ENCODE results near the gene GPR142. TPM values are rescaled to one million over a fixed set of nuclear protein-coding genes. Genes with fewer than 3 reads are reported as not detected.

The GPR142 gene
- total RNA-seq, 1 experiment from 2014 or later, result not detected

DNA sequence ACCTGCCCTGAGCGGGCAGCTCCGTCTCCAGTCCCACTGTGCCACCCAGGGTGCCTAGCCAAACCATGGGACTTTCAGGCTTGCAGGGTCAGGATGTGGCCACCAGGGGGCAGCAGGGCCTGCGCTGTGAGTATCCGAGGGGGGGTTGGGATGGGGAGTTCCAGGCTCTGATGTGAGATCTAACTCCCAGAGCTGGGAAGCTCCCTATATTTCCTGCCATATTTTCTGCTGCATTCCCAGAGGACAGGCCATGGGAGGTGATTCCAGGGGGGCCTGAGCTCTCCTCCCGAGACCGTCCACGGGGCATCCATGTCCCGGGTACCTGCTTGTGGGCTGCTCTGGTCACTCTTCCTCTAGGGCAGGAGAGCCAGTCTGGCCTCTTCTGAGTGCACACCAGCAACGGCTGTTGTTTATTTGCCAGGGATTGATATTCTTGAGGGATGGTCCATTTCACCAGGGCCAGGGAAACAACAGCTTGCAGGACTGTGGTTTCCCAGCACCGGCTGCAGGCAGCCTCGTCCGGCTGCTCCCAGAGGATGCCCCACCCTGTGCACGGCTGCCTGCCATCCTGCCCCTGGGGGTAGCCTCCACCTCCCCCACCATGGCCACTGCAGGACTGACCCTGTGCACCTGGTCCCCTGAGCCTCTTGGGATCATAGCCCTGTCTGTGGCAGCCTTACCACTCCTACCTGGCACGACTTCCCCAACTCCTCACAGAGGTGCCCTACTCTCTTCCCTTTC, 1.2 kb downstream of the GPR142 start:
- peak; percentile 64 for DNase-seq (ENCODE audit: extremely low read depth, low read depth)

DNA sequence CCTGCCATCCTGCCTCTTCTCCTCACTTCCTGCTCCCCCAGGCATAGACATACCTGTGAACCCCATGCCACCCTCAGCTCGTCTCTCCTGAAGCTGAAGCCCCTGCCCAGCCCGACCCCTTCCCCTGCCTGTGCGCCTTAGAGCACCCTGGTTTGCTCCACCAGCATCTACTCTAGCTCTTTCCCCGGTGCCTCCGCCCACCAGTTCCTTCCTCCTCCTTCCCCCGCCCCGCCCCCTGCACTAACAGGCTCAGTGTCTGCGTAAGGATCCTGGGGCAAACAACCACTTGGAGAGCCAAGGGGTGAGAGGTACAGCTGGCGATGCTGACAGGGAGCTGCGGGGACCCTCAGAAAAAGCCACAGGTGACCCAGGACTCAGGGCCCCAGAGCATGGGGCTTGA, 1.9 kb downstream of the GPR142 start:
- DNase-seq (ENCODE audit: extremely low read depth, low read depth), result no peak

DNA sequence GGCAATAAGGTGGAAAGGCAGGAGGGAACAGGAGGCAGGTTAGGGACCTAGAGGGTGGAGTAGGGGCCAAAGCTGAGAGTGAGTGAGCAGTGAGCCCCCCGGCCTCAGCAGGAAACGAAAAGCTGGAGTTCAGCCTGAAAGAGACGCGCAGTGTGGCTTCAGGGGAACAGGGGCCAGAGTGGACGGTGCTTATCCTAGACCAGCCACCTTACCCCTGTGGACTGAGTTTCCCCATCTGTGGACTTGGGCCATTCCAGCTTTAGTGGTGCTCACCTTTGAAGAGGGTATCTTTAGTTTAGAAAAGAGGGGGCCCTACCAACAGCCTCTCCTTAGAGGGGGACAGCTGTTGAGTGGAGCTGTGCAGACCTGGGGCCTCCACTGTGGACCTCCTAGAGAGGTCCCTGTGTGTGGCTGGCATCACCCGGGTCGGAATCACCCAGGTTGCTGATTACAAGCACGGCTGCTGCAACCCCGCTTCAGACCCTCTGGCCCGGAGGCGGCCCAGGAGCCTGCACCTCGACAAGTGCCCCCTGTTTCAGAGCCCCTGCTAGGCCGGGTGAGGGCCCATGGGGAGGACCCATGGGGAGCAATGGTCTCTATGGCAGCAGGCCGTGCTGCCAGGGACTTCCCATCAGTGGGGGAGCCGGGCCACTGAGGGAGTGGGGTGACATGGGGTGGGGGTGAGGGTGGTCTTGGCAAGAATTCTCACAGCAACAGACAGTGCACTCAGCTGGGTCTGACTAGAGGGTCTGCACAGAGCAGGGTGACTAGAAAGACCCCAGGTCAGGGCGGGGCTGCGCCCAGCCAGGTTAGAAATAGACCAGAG, 2.6 kb downstream of the GPR142 start:
- no peak for DNase-seq (ENCODE audit: extremely low read depth, low read depth)

DNA sequence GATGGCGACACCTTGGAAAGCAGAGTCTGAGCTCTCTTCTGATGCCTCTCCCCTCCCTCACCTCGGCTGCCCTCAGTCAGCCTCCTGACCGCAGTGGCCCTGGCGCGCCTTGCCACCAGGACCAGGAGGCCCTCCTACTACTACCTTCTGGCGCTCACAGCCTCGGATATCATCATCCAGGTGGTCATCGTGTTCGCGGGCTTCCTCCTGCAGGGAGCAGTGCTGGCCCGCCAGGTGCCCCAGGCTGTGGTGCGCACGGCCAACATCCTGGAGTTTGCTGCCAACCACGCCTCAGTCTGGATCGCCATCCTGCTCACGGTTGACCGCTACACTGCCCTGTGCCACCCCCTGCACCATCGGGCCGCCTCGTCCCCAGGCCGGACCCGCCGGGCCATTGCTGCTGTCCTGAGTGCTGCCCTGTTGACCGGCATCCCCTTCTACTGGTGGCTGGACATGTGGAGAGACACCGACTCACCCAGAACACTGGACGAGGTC, 4.4 kb downstream of the GPR142 start:
- DNase-seq (ENCODE audit: extremely low read depth, low read depth), result no peak

DNA sequence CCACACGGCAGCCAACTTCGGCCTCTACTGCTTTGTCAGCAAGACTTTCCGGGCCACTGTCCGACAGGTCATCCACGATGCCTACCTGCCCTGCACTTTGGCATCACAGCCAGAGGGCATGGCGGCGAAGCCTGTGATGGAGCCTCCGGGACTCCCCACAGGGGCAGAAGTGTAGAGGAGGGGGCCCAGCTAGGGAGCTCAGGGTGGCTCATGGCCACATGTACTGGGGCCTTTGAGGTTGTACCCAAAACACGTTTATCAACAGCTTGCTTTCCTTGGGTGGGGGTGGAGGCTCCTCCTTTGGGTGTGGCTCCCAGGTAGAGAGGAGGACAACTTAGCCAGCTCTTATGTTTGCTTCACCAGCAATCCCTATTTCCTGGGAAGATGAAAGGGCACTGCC, 5.1 kb downstream of the GPR142 start:
- no peak for DNase-seq (ENCODE audit: extremely low read depth, low read depth)

DNA sequence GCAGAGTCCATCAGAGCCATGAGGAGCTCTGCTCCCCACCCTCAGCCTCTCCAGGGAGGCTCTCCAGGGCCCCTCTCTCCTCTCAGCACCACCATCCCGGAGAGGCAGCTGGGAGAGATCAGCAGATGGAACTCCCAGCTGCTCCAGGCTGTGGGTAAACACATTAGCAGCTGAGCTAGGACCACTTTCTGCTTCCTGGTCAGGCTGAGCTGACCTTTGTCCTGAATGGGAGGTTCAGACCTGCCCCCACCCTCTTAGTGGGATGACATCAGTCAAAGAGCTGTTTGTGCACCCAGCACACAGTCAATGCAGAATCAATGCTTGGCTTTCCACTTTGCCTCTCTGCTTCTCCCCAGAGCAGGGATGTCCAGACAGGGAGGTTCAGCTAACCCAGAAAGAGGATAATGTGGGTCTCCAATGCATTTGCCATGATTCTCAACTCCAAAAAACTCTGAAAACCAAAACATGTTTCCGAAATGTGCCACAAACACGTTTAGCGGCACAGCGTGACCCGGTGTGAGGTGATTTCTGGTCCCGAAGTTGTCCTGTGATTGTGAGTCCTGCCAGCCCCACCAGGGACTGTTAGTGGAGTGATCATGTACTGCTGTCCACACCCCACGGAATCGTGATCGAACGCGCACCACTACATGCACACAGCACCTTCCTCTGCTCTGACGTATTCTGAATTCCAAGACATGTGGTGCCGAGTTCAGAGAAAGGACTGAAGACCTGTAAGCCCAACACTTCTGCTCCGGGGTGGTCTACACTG, 6.7 kb downstream of the GPR142 start:
- no peak for DNase-seq (ENCODE audit: extremely low read depth, low read depth)

DNA sequence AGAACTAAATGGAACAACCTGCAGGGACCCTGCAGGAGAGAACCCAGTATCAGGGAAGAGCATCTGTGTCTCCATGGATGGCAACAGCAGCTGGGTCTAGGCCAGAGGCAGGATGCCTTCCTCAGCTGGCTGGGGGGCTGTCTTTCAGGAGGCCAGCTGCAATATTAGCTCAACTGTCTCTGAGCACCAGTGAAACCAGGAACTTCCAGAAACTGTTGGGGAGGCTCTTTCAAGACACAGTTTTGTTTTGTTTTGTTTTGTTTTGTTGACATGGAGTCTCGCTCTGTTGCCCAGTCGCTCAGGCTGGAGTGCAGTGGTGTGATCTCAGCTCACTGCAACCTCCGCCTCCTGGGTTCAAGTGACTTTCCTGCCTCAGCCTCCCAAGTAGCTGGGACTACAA, 7.6 kb downstream of the GPR142 start:
- no peak for DNase-seq (ENCODE audit: extremely low read depth, low read depth)

DNA sequence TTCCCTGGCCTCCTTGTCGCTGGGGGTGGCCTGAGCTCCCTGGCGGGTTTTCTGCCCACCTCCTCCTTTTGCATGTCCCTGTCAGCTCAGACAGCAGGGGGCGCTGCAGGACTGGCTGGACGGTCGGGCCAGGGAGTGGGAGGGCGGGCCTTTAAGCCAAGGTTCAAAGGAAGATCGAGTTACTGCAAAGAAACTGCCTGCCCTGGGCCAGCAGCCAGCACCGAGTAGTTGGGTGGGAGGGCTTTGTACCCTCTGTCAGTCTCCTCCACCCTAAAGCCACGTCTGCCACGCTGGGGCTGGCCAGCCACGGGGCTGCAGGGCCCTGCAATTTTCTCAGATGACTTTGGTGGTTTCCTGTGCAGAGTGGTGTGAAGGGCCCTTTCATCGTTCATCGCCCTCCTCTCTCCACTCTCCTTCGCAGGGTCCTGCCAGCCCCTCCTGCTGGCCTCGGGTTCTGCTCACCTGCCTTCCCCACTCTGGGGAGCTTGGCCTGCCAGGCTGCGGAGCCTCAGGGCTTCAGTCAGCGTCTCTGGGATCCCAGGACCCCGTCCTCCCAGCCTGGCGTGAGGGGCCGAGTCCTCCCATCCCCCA, 12.3 kb downstream of the GPR142 start:
- peak; percentile 80 for DNase-seq (ENCODE audit: extremely low read depth, low read depth)

DNA sequence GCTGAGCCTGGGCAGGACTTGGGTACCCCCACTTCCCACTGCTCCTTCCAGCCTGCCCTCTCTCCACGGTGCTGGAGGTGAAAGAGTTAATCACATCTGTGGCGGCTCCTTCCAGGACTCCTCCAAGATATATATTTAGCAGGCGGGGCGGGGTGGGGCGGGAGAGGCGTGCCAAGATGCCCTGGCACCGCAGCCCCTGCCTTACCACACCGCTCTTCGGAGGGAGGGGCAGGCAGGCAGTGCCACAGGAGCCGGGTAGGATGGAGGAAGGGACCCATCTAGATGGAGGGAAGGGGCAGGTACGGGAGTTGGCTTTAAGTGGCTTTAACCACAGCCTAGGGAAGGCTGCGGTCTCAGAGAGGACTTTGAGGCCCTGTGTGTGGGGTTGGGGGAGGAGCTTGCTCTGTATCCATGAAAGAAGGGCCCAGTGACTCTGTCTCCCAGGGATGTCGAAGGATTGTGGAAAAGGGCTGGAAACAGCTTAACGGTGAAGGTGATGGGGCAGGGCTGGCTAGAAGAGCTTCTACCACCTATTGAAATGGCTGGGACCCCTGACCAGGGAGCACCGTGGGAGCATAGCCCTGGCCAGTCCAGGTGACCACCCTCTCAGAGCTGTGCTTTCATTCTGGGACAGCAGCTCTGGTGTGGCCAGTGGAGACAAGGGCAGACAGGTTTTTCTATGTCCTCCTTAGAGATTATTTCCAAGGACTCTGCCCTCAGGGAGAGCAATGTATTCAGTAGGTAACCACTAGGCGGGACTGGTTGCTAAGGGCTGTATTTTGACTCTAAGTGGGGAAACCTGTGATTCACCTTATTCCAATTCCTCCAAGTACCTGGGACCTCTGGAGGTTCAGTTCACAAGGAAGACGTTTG, 13.0 kb downstream of the GPR142 start:
- no peak for DNase-seq (ENCODE audit: extremely low read depth, low read depth)

DNA sequence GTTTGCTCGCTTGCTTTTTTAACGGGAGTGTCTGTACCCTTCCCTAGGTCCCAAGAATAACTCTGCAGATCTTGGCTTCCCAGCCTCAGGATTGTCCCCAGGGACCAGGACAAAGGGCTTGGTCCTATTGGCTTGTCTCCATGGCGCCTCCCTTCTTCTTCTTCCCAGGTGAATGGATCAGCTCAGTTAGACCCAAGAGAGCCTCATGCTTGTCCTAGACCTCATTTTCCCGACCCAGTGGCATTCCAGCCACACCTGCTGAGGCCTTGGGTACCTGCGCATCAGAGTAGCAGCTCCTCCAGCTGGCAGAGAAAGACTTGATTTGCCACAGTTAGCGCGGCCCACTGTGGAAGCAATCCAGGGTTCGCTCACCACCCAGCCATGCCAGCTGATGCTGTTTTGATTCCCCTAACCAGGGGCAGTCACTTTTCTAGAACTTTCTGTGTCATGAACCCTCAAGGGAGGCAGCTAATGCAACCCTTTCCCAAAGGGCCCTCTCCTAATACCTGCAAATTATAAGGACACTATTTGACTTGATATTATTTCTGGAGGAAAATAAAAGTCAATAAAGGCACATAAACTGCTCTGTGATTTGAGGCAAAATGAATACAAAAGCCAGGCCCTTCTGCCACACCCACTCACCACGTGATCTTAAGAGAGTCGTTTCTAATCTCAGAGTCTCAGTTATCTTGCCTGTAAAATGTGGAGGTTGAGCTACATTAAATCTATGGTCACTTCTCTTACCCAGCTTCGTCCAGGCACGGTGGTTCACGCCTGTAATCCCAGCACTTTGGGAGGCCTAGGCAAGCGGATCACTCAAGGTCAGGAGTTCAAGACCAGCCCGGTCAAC, 13.9 kb downstream of the GPR142 start:
- DNase-seq (ENCODE audit: extremely low read depth, low read depth), result no peak

DNA sequence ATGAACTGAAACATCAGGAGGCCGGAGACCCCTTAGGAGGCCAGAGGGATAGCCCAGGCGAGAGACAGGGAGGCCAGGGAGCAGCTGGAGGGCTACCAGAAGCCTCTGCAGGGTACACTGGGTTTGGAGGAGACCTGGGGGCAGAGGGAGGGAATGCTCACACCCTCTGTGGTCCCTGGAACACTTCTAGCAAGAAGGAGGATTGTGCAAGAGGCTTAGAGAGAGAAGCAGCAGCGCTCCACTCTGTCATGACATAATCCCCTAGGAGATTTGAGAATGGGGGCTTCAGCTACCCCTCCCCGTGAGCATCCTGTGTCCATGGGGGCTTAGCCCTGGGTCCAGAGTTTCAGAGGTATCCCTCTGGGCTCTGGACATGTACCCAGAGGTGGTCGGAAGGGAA, 15.8 kb downstream of the GPR142 start:
- DNase-seq (ENCODE audit: extremely low read depth, low read depth), result no peak

DNA sequence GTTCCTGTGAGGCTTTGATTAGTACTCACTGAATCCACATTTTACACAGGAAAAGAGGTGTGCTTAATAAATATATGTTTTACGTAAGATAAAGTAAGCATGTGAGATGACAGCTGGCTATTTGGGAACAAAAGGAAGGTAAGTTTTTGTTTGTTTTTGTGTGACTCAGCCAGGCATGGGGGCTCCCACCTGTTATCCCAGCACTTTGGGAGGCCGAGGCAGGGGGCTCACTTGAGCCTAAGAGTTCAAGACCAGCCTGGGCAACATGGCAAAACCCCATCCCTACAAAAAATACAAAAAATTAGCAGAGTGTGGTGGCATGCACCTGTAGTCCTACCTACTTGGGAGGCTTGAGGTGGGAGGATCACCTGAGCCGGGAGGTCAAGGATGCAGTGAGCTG, 17.9 kb downstream of the GPR142 start:
- no peak for DNase-seq (ENCODE audit: extremely low read depth, low read depth)

DNA sequence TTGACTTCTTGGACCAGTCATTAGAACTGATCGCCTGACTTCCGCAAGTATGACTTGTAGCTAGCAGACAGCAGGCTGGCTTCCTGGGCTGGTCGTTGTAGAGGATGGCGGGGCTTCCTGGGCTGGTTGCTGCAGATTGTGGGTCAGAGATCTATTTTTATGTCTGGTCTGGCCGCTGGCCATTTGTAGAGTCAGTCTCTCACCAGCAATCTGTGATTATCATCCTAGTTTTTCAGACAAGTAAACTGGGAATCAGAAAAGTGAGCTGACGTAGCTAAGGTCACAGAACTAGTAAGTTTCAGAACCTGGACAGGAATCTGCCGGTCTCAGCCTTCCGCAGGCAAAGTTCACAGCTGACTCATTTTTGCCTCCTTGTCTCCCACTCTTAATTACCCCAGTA, 19.1 kb downstream of the GPR142 start:
- DNase-seq (ENCODE audit: extremely low read depth, low read depth), result no peak

DNA sequence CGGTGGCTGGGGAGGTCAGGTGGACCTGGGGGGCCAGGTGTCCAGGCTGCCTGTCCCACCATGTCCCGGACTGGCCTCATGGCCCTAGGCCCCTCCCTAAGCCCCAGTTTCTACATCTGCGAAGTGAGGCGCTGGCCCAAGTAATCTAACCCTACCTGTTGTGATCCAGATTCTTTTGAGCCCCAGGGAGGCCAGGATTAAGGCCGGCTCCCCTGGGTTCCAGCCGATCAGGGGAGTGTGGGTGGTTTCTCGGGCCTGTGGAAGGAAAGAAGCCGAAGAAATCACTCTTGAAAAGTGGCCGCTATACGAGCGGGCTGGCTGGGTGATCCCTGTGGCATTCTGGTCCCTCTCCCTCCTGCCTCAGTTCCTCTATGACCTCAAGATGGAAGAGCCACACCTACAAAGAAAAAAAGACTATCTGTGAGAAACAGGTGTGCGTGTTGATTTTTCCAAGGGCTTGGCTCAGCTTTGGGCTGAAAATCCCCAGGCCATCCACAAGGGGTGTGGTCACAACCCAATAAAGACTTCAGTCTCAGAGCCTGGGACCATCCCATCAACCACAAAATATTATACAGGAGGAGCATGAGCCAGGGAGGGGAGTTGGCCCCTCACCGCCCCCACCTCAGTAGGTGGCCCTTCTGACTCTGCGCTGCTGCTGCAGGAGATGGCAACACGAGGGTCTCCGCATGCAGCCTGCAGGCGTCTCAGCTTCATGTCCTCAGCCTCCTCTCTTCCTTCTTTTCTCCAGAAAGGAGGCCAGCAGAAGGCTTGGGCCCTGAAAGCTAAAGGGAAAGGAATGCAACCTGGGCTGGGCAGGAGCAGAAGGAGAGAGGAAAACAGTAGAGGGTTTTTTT, 20.3 kb downstream of the GPR142 start:
- DNase-seq (ENCODE audit: extremely low read depth, low read depth), result no peak

DNA sequence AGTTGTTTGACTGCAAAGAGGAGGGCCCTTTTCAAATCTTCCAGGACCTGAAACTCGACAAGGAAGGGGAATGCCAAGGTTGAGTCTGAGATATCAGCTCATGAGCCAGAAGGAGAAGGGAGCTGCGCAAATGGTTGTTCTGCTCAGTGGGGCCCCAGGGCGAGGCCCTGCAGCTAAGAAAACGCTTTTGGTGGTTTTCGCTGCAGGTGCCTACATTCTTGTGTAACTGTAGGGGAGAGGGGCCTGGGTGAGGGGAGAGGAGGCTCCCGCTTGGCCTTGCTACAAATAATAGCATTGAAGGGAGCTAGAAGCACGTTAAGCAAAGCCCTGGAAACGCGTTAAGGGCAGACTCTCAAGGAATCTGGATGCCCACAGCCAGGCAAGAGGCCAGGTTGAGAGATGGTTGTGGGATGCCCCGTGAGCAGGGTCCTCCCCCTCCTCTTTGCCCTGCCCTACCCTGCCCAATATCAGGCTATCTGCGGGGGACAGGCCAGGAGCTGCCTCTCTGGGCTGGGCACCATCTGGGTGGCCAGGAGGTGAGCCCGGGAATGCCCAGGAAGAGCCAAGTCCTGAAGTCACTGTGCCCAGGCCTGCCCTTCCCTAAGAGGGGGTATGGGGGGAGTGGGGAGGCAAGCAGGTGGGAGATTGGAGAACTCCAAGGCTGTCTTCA, 21.9 kb downstream of the GPR142 start:
- DNase-seq (ENCODE audit: extremely low read depth, low read depth), result no peak

DNA sequence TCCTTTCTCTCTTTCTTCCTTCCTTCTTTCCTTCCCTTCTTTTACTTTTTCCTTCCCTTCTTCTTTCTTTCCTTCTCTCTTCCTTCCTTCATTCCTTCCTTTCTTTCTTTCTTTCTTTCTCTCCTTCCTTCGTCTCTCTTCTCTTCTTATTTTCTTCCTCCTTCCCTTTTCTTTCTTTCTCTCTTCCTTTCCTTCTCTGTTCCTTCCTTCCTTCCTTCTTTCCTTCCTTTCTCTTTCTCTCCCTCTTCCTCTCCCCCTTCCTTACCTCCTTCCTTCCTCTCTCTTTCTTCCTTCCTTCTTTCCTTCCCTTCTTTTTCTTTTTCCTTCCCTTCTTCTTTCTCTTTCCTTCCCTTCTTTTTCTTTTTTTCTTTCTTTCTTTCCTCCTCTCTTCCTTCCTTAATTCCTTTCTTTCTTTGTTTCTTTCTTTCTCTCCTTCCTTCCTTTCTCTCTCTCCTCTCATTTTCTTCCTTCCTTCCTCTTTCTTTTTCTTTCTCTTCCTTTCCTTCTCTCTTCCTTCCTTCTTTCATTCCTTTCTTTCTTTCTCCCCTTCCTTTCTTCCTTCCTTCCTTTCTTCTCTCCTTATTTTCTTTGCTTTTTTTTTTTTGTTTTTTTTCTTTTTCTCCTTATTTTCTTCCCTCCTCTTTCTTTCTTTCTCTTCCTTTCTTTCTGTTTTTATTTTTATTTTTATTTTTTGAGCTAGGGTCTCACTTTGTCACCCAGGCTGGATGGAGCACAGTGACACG, 22.8 kb downstream of the GPR142 start:
- no peak for DNase-seq (ENCODE audit: extremely low read depth, low read depth)
